CD4-positive, alpha-beta memory T cell (primary cell): ENCODE results near the gene PPP1R18. TPM values are rescaled to one million over a fixed set of nuclear protein-coding genes. Genes with fewer than 3 reads are reported as not detected.
A peak's percentile ranks its signal among the peaks of the same experiment; 100 is the strongest.

ENCODE experiments used
- CTCF ChIA-PET: fragments of 350-600 bp; sonication (Branson Sonifier 250); formaldehyde crosslinking; loops from one replicate; lab custom pipeline; 2021; ENCODE audit warnings: inconsistent platforms; ENCODE audit not compliant: partially characterized antibody; lab: Charles Lee
- POLR2A ChIA-PET: fragments of 350-600 bp; sonication (Branson Sonifier 250); formaldehyde crosslinking; loops from one replicate; lab custom pipeline; 2021; ENCODE audit not compliant: partially characterized antibody; lab: Charles Lee
- DNase-seq, 5 donors: peaks; one replicate each; pipeline versions ENCODE4 v3.0.0 to v3.0.0-alpha.2; 2020 to 2022; ENCODE audit warnings: mixed read lengths in 1 of 5
- H3K27ac ChIP-seq: one replicate; pipeline ENCODE4 v1.7.0; 2013; ENCODE audit warnings: low read depth, low read length
- H3K27me3 ChIP-seq: 2 replicates; pipeline ENCODE4 v1.7.0; 2013; ENCODE audit warnings: mild to moderate bottlenecking, low read length, moderate library complexity; ENCODE audit not compliant: insufficient read depth
- H3K36me3 ChIP-seq: 2 replicates; pipeline ENCODE4 v1.7.0; 2013; ENCODE audit warnings: mild to moderate bottlenecking, low read length, moderate library complexity; ENCODE audit not compliant: insufficient read depth
- H3K4me1 ChIP-seq: 2 replicates; pipeline ENCODE4 v1.7.0; 2013; ENCODE audit warnings: mild to moderate bottlenecking, low read length, moderate library complexity; ENCODE audit not compliant: insufficient read depth
- H3K4me3 ChIP-seq, 2 donors: one replicate each; pipeline ENCODE4 v1.7.0; 2013; ENCODE audit warnings: low read length in 2 of 2, mild to moderate bottlenecking in 1 of 2
- H3K9me3 ChIP-seq, 2 donors: one replicate each; pipeline ENCODE4 v1.7.0; 2013; ENCODE audit warnings: low read length in 2 of 2, control low read depth in 1 of 2; ENCODE audit not compliant: control insufficient read depth in 1 of 2
- H3K27ac Mint-ChIP-seq, 7 donors: one replicate each; pipeline ENCODE4 v1.8.0; 2020 to 2021; ENCODE audit warnings: mixed read lengths in 7 of 7, mild to moderate bottlenecking in 6 of 7, inconsistent platforms in 3 of 7, moderate library complexity in 3 of 7
- H3K27me3 Mint-ChIP-seq, 2 donors: one replicate each; pipeline ENCODE4 v1.8.0; 2020 to 2021; ENCODE audit warnings: mixed read lengths in 2 of 2
- H3K36me3 Mint-ChIP-seq, 2 donors: one replicate each; pipeline ENCODE4 v1.8.0; 2020 to 2021; ENCODE audit warnings: mixed read lengths in 2 of 2, inconsistent platforms in 1 of 2, mild to moderate bottlenecking in 1 of 2
- H3K4me1 Mint-ChIP-seq, 4 donors: one replicate each; pipeline ENCODE4 v1.8.0; 2020 to 2021; ENCODE audit warnings: mixed read lengths in 4 of 4, mild to moderate bottlenecking in 1 of 4
- H3K4me3 Mint-ChIP-seq, 8 donors: one replicate each; pipeline ENCODE4 v1.8.0; 2020 to 2021; ENCODE audit warnings: mixed read lengths in 8 of 8, mild to moderate bottlenecking in 7 of 8, moderate library complexity in 6 of 8, inconsistent platforms in 3 of 8
- H3K9me3 Mint-ChIP-seq, 8 donors: one replicate each; pipeline ENCODE4 v1.8.0; 2020 to 2021; ENCODE audit warnings: mixed read lengths in 8 of 8, mild to moderate bottlenecking in 5 of 8, inconsistent platforms in 3 of 8, moderate library complexity in 1 of 8
- intact Hi-C: fragments of 100-400 bp; cut with micrococcal nuclease; formaldehyde crosslinking; loops from one replicate; pipeline ENCODE4 v1.15.1; 2023
- polyA plus RNA-seq, 2 donors: library from polyadenylated mRNA; unstranded; fragments of 300-500 nt; fragmentation: Illumina TruSeq; gene quantifications; one replicate each; pipeline ENCODE4 v1.2.3, GENCODE V29; 2021
- total RNA-seq, 2 experiments: library from RNA; stranded (reverse); gene quantifications; one replicate each; pipeline ENCODE4 v1.2.3, GENCODE V29; 2021

The PPP1R18 gene
- total and polyA plus RNA-seq, 4 experiments from 2014 or later = 68.2 to 127 (median 120) TPM

GRCh38 chr6:30641048-30641447 lies 45.4 kb downstream of the PPP1R18 start:
- Mint-ChIP-seq H3K27me3 (no peaks in the 10 kb centered on the region), H3K9me3 (no peaks in the 10 kb centered on the region), H3K4me1 (peaks cover 4 to 12% (median 8%) of the 10 kb centered on the region in 4 donors), H3K36me3 (peaks cover 4 to 9% of the 10 kb centered on the region in 2 donors), H3K27ac (peak overlapping the region in 2 of 7 donors; percentile 42 to 69), H3K4me3 (no peak overlapping the region)
- intact Hi-C loops = no loop called here
- POLR2A ChIA-PET = interaction anchor here (0.6 to 3.4 kb wide), 3 partner anchors 15 to 26 kb away, joined by 3 to 14 read pairs (median 5); partner anchors contain the start of genes ATAT1 and MRPS18B
- H3K36me3 ChIP-seq = no peaks in the 10 kb centered on the region
- no peak overlapping the region for H3K27ac ChIP-seq
- H3K4me1 ChIP-seq = peaks cover 4% of the 10 kb centered on the region
- H3K9me3 ChIP-seq = no peaks in the 10 kb centered on the region
- H3K4me3 ChIP-seq = no peak overlapping the region
- no peak for DNase-seq
- CTCF ChIA-PET = interaction anchor here (1.0 to 1.4 kb wide), 4 partner anchors 15 to 87 kb away, joined by 3 to 6 read pairs (median 4); partner anchors contain the start of genes ATAT1 and DHX16
- H3K27me3 ChIP-seq = no peaks in the 10 kb centered on the region

DNA sequence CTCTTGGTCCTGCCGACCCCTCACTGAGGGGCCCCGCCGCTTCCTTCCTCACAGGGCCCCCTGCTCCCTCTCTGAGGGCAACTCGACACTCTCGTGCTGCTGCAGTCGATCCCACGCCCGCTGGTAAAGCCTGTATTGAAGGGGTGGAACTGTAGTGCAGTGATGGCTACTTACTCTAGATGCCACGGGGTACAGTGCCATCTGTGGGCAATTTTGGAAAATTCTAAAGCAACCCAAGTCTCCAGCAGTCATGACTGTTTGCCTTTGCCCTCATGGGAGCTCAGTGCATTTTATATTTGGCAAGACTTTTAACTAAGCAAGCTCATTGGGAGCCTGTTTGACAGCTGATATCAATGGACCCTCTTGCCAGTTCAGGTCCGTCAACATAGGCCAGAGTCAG lies 46.0 kb downstream of the PPP1R18 start:
- CTCF ChIA-PET = interaction anchor here (1.0 kb wide), 1 partner anchor 86 kb away, joined by 3 read pairs; no protein-coding TSS in a partner anchor
- H3K9me3 ChIP-seq = no peaks in the 10 kb centered on the region
- H3K27ac Mint-ChIP-seq = no peak overlapping the region
- H3K27me3 ChIP-seq = no peaks in the 10 kb centered on the region
- peaks cover 5 to 9% of the 10 kb centered on the region in 2 donors for H3K36me3 Mint-ChIP-seq
- no peaks in the 10 kb centered on the region for H3K36me3 ChIP-seq
- no peak overlapping the region for H3K4me3 ChIP-seq
- no peaks in the 10 kb centered on the region for H3K27me3 Mint-ChIP-seq
- DNase-seq = no peak
- intact Hi-C loops = no loop called here
- no peak overlapping the region for H3K4me3 Mint-ChIP-seq
- H3K4me1 ChIP-seq = no peaks in the 10 kb centered on the region
- H3K4me1 Mint-ChIP-seq = peaks cover 0 to 8% (median 5%) of the 10 kb centered on the region in 4 donors
- H3K9me3 Mint-ChIP-seq = no peaks in the 10 kb centered on the region
- H3K27ac ChIP-seq = no peak overlapping the region
- POLR2A ChIA-PET = interaction anchor here (1.6 to 3.4 kb wide), 2 partner anchors 14 to 25 kb away, joined by 5 to 14 read pairs; partner anchors contain the start of gene ATAT1

- intact Hi-C loops = no loop called here
These were observed 50.6 kb downstream of the PPP1R18 start for GRCh38 chr6:30635834-30636233.

DNA sequence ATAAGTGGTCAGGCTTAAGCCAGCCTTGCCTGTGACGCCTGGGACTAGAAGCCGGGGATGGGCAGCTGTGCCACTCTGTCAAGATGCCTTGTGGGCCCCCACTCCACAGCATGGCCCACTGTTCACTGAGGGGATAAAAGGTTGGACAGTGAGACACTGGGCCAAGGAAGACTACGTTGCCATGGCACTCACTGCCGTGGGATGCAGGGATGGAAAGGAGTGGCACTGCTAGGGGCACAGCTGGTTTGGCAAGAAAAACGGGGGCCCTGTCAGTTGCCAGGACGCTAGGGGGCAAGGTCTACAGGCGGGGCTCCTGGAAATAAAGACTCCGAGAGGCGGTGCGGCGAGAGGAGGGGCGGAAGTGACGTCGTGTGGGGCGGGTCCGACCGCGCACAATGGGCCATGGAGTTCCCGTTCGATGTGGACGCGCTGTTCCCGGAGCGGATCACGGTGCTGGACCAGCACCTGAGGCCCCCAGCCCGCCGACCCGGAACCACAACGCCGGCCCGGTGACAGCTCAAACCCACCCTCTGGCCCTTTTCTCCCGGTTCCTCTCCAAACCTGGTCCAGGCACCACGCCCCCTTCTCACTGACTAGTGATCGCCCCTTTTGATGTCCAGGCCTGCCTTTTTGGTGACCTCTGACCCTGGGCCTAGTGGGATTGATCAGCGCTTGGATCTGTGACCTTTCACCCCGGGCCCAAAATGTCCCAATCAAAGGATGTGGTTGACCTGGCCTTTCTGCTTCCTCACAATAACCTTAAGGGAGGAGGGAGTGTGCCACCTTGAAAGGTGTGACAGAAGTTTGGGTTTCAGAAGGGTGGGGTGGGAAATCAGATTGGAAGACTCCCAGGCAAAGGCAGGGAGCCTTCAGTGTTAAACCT lies 59.7 kb downstream of the PPP1R18 start, which contains the start of gene ATAT1:
Gene ATAT1 (plus strand): TSS at position 391 of the 883 bp plus-strand sequence.
- Histone ChIP-seq H3K27me3 (no peaks in the 10 kb centered on the region), H3K4me3 (peak within 1 kb of the TSS; percentile 5 to 78), H3K9me3 (no peaks in the 10 kb centered on the region), H3K27ac (peak within 1 kb of the TSS; percentile 89), H3K36me3 (peaks cover 40% of the 10 kb centered on the region), H3K4me1 (peaks cover 14% of the 10 kb centered on the region)
- Mint-ChIP-seq H3K27me3 (no peaks in the 10 kb centered on the region), H3K4me1 (peaks cover 18 to 30% (median 24%) of the 10 kb centered on the region in 4 donors), H3K36me3 (peaks cover 32 to 53% of the 10 kb centered on the region in 2 donors), H3K27ac (peak within 1 kb of the TSS; percentile 91 to 99 (median 97)), H3K9me3 (no peaks in the 10 kb centered on the region), H3K4me3 (peak within 1 kb of the TSS; percentile 91 to 95 (median 92))
- intact Hi-C loops = loop anchor here (1.0 kb wide), 4 partner anchors 9 to 96 kb away; partner anchors contain the start of genes C6orf136, DHX16, MRPS18B and PPP1R10
- CTCF ChIA-PET = interaction anchor here (0.7 to 2.5 kb wide), 11 partner anchors 9 to 104 kb away, joined by 3 to 19 read pairs (median 4); partner anchors contain the start of genes C6orf136, MRPS18B and PPP1R10
- peak; percentile 85 to 94 (median 86) for DNase-seq
- POLR2A ChIA-PET = interaction anchor here (0.7 to 8.7 kb wide), 10 partner anchors 9 to 104 kb away, joined by 4 to 62 read pairs (median 5); partner anchors contain the start of genes ABCF1, C6orf136, DHX16 and MDC1

More at GRCh38 chr6:30635834-30636233, 50.6 kb downstream of the PPP1R18 start:
- H3K4me1 Mint-ChIP-seq = peaks cover 0 to 3% (median 2%) of the 10 kb centered on the region in 4 donors
- Histone ChIP-seq H3K4me3 (no peak overlapping the region), H3K4me1 (no peaks in the 10 kb centered on the region), H3K9me3 (no peaks in the 10 kb centered on the region), H3K27ac (no peak overlapping the region), H3K36me3 (peaks cover 8% of the 10 kb centered on the region), H3K27me3 (no peaks in the 10 kb centered on the region)
- CTCF ChIA-PET = interaction anchor here (1.1 kb wide), 1 partner anchor 15 kb away, joined by 4 read pairs; no protein-coding TSS in a partner anchor
- no peaks in the 10 kb centered on the region for H3K9me3 Mint-ChIP-seq
- H3K27ac Mint-ChIP-seq = peak overlapping the region in 1 of 7 donors; percentile 13
- POLR2A ChIA-PET = no interaction called here
- H3K4me3 Mint-ChIP-seq = no peak overlapping the region
- H3K27me3 Mint-ChIP-seq = no peaks in the 10 kb centered on the region
- peaks cover 15 to 17% of the 10 kb centered on the region in 2 donors for H3K36me3 Mint-ChIP-seq
- DNase-seq = no peak

Other genes with a start within 250 kb of the PPP1R18 start
- gene HLA-E, start 197.1 kb downstream of the PPP1R18 start, total RNA-seq = 1,000 to 10,000 TPM; 1,097 to 1,122 TPM
- gene HLA-E, start 197.1 kb downstream of the PPP1R18 start, polyA plus RNA-seq = 1,000 to 10,000 TPM; 2,441 to 3,541 TPM
- gene GNL1, start 130.2 kb downstream of the PPP1R18 start, total RNA-seq = 10 to 100 TPM; 83.4 to 83.9 TPM
- 10 to 100 TPM; 37.4 to 51.5 TPM for gene GNL1, start 130.2 kb downstream of the PPP1R18 start, polyA plus RNA-seq
- gene PRR3, start 129.3 kb downstream of the PPP1R18 start, total RNA-seq = 10 to 100 TPM; 26.4 to 29.1 TPM
- 1 to 10 TPM; 4.3 to 8.5 TPM for gene PRR3, start 129.3 kb downstream of the PPP1R18 start, polyA plus RNA-seq
- gene ABCF1, start 115.2 kb downstream of the PPP1R18 start, total RNA-seq = 10 to 100 TPM; 60.8 to 66.8 TPM
- gene ABCF1, start 115.2 kb downstream of the PPP1R18 start, polyA plus RNA-seq = 10 to 100 TPM in 1 of 2 donors, 1 to 10 TPM in 1; 7.5 to 46.6 TPM
- gene PPP1R10, start 69.4 kb downstream of the PPP1R18 start, total RNA-seq = 100 to 1,000 TPM; 224 to 231 TPM
- 10 to 100 TPM in 1 of 2 donors, 1 to 10 TPM in 1; 8.5 to 30.6 TPM for gene PPP1R10, start 69.4 kb downstream of the PPP1R18 start, polyA plus RNA-seq
- 10 to 100 TPM; 44.4 to 46.3 TPM for gene MRPS18B, start 68.8 kb downstream of the PPP1R18 start, total RNA-seq
- gene MRPS18B, start 68.8 kb downstream of the PPP1R18 start, polyA plus RNA-seq = 100 to 1,000 TPM; 112 to 126 TPM
- gene ATAT1, start 59.8 kb downstream of the PPP1R18 start, total RNA-seq = 1 to 10 TPM; 8.3 to 9.4 TPM
- 1 to 10 TPM in 1 of 2 donors, under 1 TPM in 1; 0.29 to 1.9 TPM for gene ATAT1, start 59.8 kb downstream of the PPP1R18 start, polyA plus RNA-seq
- gene C6orf136, start 39.5 kb downstream of the PPP1R18 start, total RNA-seq = 10 to 100 TPM; 29.3 to 35.0 TPM
- gene C6orf136, start 39.5 kb downstream of the PPP1R18 start, polyA plus RNA-seq = 10 to 100 TPM in 1 of 2 donors, 1 to 10 TPM in 1; 6.2 to 16.0 TPM
- 10 to 100 TPM; 53.4 to 54.6 TPM for gene DHX16, start 13.6 kb downstream of the PPP1R18 start, total RNA-seq
- 10 to 100 TPM; 22.0 to 30.2 TPM for gene DHX16, start 13.6 kb downstream of the PPP1R18 start, polyA plus RNA-seq
- 1 to 10 TPM; 6.4 to 6.6 TPM for gene NRM, start 4.3 kb upstream of the PPP1R18 start, total RNA-seq
- 10 to 100 TPM in 1 of 2 donors, 1 to 10 TPM in 1; 9.1 to 15.8 TPM for gene NRM, start 4.3 kb upstream of the PPP1R18 start, polyA plus RNA-seq
- 10 to 100 TPM; 60.7 to 73.5 TPM for gene MDC1, start 30.6 kb upstream of the PPP1R18 start, total RNA-seq
- gene MDC1, start 30.6 kb upstream of the PPP1R18 start, polyA plus RNA-seq = 1 to 10 TPM in 1 of 2 donors, not detected in 1; 9.8 TPM
- 100 to 1,000 TPM; 285 to 300 TPM for gene TUBB, start 33.7 kb upstream of the PPP1R18 start, total RNA-seq
- gene TUBB, start 33.7 kb upstream of the PPP1R18 start, polyA plus RNA-seq = 100 to 1,000 TPM in 1 of 2 donors, 10 to 100 TPM in 1; 74.8 to 142 TPM
- 10 to 100 TPM; 75.3 to 78.5 TPM for gene FLOT1, start 56.0 kb upstream of the PPP1R18 start, total RNA-seq
- 10 to 100 TPM; 74.6 to 82.1 TPM for gene FLOT1, start 56.0 kb upstream of the PPP1R18 start, polyA plus RNA-seq
- gene IER3, start 57.9 kb upstream of the PPP1R18 start, total RNA-seq = 10 to 100 TPM; 11.3 to 11.4 TPM
- gene IER3, start 57.9 kb upstream of the PPP1R18 start, polyA plus RNA-seq = under 1 TPM; 0.77 to 0.83 TPM
- 10 to 100 TPM; 10.2 to 13.1 TPM for gene DDR1, start 197.9 kb upstream of the PPP1R18 start, total RNA-seq
- 1 to 10 TPM; 1.4 to 3.1 TPM for gene DDR1, start 197.9 kb upstream of the PPP1R18 start, polyA plus RNA-seq
- gene GTF2H4, start 221.6 kb upstream of the PPP1R18 start, total RNA-seq = 10 to 100 TPM; 36.5 to 39.7 TPM
- gene GTF2H4, start 221.6 kb upstream of the PPP1R18 start, polyA plus RNA-seq = 1 to 10 TPM; 3.7 to 9.5 TPM
- 10 to 100 TPM; 34.9 to 37.8 TPM for gene VARS2, start 227.6 kb upstream of the PPP1R18 start, total RNA-seq
- 10 to 100 TPM; 16.3 to 17.0 TPM for gene VARS2, start 227.6 kb upstream of the PPP1R18 start, polyA plus RNA-seq
- gene SFTA2, start 245.5 kb upstream of the PPP1R18 start, total RNA-seq = under 1 TPM in 1 of 2 experiments, not detected in 1; 0.44 TPM
- gene SFTA2, start 245.5 kb upstream of the PPP1R18 start, polyA plus RNA-seq = not detected